Vagina (tissue), 2 donors: Measurements from ENCODE around the gene CTNNA3.

ENCODE experiments used
- POLR2AphosphoS5 ChIP-seq, 2 donors: sonication (generic); formaldehyde crosslinking; IDR thresholded peaks; one replicate each; pipeline ENCODE4 v1.9.0; 2017; ENCODE audit warnings: antibody characterized with exemption in 2 of 2, mild to moderate bottlenecking in 2 of 2, low read depth in 1 of 2; ENCODE audit not compliant: insufficient read depth in 1 of 2
- TF ChIP-seq, protein P1 (sequence below), 3 experiments: fragments of 450-650 bp in 2 of 3; fragments of 200-600 bp in 1 of 3; sonication (generic) in 1 of 3; IDR thresholded peaks; one replicate each; pipeline ENCODE4 v1.5.1; 2017 to 2019; ENCODE audit warnings: antibody characterized with exemption in 3 of 3, mild to moderate bottlenecking in 2 of 3, moderate library complexity in 2 of 3

- TF ChIP-seq, protein P1, sequence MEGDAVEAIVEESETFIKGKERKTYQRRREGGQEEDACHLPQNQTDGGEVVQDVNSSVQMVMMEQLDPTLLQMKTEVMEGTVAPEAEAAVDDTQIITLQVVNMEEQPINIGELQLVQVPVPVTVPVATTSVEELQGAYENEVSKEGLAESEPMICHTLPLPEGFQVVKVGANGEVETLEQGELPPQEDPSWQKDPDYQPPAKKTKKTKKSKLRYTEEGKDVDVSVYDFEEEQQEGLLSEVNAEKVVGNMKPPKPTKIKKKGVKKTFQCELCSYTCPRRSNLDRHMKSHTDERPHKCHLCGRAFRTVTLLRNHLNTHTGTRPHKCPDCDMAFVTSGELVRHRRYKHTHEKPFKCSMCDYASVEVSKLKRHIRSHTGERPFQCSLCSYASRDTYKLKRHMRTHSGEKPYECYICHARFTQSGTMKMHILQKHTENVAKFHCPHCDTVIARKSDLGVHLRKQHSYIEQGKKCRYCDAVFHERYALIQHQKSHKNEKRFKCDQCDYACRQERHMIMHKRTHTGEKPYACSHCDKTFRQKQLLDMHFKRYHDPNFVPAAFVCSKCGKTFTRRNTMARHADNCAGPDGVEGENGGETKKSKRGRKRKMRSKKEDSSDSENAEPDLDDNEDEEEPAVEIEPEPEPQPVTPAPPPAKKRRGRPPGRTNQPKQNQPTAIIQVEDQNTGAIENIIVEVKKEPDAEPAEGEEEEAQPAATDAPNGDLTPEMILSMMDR (IDR thresholded peaks at IDR 0.05): no peak
- no peak for TF ChIP-seq POLR2AphosphoS5 (IDR thresholded peaks at IDR 0.05; ENCODE audit: insufficient read depth in 1 of 2, low read depth in 1 of 2)
Observed at GRCh38 chr10:67541411-67541810, 154.6 kb downstream of the CTNNA3 start.
